Measurements from ENCODE around the gene MEGF6. TPM values are rescaled to one million over a fixed set of nuclear protein-coding genes. Genes with fewer than 3 reads are reported as not detected.

MEGF6 gene
- total and polyA plus RNA-seq, 2 of the 8 experiments (the other 6 are each of a cell fraction or from before 2014, with no cell fraction given): 4.1 to 14.8 TPM

DNA sequence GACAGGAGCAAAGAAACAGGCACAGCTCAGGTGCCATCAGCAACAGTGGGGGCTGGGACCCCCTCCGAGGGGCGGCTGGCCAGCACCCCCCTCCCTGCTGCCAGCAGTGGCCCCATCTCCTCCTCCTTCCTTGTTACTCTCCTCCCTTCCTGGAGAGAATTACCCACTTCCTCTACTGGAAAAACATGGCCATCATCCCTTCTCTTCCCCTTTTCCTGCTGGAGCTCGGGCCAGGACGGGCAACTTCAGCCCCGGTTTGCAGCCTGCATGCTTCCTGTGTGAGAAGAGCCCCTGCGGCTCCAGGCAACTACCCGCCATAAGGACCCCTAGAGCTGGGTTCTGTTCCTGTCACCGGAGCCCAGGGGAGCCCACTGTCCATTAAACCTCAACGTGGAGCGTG lies 17.6 kb downstream of the MEGF6 start (continued):
- no peak for TF ChIP-seq NRF1 (IDR thresholded peaks at IDR 0.05; ENCODE audit: low read depth, low read length)
- no peak for TF ChIP-seq KDM1A (IDR thresholded peaks at IDR 0.05; ENCODE audit: borderline replicate concordance, low read length)

Data from H1 (cell line).